HG02852 (cell line): ENCODE measurements around the gene ZNF182.
"Not testable (repeated sequence)": the region's sequence is repeated elsewhere in the genome, so short reads cannot be mapped to it uniquely, and the experiment has no call there.

Experiments
- ATAC-seq: cut with Tn5 transposase; IDR thresholded peaks from one replicate; pipeline ENCODE4 v1.9.1; 2021; ENCODE audit warnings: mild to moderate bottlenecking, moderate library complexity; ENCODE audit not compliant: unreplicated experiment

ZNF182 gene

DNA sequence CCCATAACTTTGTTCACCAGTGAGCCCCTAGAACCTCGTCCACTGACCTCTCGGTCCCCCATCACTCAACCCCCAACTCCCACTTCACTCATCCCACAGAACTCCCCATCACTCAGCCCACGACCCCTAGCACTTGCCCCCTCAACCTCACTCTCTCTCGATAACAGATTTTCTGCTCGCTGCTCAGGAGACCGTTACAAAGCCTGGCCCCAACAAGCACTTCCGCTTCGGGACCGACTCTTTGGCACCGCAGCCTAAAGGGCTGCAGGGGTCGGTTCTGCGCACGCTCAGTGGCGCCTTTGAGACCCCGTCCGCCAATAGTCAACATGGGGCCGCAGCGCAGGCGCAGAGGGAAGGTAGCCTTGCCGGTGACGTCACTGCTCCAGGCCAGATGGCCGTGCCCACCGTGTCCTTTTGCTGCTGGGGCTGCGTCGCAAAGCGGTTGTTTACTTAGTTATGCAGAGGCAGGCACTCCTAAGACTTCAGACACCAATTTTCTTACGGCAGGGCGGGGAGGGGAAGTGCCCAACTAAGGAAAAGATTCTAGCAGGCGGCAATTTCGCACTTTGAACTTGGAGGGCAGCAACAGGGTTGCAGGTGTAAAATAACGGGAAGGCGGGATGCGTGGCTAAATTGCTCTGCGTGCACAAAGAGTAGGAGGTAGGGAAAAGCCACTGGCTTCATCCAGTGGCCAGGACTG lies at the start of gene ZNF182:
Gene ZNF182, minus strand, starts transcription at position 232 of the 700 bp plus-strand sequence. CDS start 1,380 bp downstream, outside the sequence.
- ATAC-seq, result peak; percentile 95

DNA sequence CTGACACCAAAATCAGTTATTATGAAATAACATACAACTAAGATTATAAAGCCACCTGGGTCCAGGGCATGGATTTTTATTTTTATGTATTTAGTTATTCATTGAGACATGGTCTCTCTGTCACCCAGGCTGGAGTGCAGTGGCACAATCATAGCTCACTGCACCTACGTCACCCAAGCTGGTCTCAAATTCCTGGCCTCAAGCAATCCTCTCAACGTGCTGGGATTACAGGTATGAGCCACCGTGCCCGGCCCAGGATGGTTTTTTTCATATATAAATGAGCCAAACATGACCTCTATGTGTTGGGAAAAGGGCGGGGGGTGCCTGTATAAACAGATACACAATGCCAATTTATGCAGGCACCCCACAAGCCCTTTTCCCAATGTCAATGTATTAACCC lies 43.1 kb upstream of the ZNF182 start:
- ATAC-seq, result no peak

DNA sequence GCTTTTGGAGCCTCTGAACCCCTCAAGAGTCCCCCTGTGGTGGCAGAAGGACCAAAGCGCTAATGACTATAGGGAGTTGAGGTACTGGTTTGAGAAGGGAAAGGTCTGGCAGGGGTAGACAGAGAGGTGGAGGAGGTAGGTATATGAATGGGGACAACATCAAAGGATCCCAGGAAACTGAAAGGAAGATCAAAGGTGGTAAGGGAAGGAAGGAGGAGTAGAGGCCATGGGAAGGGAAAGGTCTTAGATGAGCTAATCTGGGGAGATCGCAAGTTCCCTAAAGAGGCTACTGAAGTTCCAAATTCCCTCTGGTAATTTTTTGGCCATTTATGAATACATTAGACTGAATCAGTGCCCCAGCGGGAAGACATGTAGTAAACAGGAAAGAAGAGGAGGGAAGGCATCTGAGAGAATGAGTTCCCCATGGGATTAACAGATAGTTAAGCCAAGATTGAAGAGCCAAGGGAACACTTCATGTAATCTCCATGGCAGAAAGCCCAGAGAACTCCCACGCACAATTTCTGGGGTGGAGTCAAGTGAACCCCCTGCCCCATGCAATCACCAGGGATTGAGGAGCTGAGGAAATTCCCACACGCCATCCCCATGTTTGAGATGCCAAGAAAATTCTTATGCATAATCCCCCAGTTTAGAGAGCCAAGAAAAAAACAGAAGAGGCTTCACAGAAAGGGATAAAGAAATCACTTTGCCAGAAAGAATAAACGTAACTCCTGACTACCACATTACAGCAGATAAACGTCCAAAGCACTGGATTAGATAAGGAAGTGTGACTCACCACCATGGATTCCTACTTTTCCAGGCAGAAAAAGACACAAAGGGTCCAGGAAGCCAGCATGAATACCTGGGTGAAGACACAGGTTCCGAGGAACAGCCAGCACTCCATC lies 41.9 kb upstream of the ZNF182 start:
- ATAC-seq, result no peak

DNA sequence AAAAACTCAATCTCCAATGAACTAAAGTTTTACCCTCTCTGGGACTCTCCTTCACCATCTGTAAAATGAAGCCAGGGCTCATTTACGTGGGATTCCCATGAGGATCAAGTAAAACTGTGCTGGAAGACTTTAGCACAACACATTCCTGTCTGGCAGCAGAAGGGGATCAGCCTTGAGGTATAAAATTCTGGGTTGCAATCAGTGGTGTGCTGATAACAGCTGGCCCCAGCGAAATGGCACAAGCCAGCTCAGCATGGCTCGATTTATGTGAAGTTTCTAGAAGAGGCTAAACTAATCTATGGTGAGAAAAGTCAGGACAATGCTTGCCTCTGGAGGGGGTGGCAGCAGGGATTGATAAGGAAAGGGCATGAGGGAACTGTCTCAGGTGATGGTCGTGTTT lies 39.3 kb upstream of the ZNF182 start:
- ATAC-seq, result no peak

DNA sequence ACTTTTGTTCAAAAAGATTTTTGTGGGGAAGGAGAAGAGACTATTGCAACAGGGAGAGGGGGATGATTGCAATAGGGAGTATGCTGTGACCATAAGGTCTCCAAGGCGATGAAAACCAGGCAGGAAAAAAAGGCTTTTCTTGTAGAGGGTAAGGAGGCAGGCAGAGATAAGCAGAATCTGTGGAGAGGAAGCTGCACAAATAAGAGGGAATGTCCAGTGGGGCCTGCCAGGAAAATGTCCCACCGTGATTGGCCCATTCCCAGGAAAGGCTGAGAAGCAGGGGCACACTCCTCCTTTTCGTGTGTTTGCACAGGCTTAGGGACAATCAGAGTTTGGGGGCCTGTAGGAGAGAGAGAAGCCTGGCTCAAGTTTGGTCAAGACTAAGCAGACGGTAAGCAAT lies 32.1 kb upstream of the ZNF182 start:
- no peak for ATAC-seq

DNA sequence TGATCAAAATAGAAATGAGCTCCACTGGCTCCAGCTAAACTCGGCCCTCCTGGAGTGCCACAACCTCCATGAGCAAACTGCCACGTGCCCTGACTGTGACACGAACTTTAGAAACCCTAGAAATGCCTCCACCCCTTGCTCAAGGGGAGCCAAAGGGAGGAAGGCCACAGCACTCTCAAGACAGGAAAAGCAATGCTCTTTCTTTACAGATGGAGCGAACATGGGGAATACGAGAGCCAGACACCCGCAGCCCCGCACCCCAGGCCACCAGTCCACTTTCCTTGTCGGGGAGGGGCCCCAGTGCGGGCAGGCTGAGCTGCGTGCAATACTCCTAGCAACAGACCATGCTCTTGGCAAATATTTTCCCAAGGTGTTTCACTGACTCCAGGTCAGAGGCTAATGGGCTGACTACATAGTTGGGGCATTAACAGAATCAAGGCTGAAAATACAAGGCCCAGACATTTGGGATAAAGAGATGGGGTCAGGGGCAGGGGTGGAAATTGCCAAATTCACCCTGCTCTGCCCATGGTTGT lies 26.9 kb upstream of the ZNF182 start:
- not testable (repeated sequence) for ATAC-seq

DNA sequence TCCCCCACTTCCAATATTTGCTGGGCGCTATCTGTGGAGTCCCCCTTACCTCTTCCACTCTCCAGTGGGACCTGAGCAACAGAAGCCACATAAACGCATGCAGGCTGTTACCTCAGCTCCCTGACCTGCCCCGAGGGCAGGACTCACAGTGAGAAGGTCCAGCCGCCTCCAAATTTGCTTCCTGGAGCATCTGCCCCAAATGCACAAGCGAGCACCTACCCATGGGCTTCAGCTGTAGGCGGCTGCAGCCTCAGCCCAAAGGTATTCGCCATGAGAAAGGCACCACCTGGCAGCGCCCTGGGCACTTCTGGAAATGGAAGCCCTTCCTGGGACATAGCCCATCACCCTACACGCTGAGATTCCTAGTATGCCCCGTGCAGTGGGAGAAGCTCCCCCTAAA lies 26.4 kb upstream of the ZNF182 start:
- no peak for ATAC-seq

DNA sequence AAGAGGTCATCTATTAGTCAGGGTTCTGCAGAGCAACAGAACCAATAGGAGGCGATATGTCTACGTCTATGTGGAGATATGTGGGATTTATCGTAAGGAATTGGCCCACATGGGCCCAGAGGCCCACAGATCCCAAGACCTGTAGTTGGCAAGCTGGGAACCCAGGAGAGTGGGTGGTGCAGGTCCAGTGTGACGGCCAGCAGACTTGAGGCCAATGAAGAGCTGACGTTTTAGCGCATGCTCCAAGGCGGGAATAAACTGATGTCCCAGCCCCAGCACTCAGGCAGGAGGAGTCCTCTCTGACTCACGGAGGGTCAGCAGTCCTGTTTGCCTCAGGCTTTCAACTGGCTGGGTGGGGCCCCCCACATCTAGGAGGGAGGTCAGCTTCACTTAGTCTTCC lies 24.3 kb upstream of the ZNF182 start:
- ATAC-seq, result no peak

DNA sequence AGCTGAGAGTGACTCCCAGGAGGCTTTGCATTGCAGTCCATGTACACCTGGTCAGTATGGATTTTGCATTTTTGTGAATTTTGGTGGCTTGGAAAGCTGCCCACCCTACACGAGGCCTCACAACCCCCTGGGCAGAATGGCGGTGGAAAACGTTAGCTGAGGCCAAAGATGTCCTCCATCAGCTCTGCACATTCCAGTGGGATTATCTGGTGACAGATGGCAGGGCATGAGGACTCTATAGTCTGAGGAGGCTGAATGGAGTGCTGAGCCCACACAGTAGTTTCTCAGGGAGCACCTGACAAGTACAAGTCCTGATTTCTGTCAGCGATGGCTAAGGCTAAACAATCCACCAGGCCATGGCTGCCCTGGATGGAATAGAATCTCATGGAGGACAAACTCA lies 23.8 kb upstream of the ZNF182 start:
- not testable (repeated sequence) for ATAC-seq

DNA sequence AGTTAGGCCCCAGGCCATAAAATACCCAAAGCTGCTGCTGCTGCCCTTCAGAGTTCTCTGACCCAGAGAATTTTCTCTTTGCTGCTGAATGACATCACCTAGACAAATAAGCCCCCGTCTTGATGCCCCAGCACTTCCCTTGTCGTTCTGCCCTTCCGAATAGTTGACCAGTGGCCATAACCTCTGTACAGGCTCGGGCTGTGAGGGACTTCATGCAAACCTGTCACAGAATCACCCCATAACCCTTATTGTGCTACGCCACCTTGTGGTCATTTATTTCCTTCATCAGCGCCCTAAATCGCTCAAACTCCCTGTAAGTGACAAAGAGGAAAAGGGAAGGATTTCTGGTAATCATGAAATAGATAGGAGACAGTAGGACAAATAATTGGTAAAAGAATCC lies 21.8 kb upstream of the ZNF182 start:
- ATAC-seq, result no peak

DNA sequence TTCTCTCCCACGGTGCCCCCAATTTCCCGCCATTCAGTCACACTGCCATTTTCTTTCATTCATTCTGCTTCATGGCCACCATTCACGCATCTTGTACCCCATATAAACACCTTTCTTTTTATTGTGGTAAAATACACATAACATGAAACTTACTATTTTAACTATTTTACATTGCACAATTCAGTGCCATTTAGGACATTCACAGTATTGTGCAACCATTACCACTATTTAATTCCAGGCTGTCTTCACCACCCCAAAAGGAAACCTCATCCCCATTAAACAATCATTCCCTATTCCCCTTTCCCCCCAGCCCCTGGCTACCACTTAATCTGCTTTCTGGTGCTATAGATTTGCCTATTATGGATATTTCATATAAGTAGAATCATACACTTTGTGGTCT lies 18.9 kb upstream of the ZNF182 start:
- ATAC-seq, result no peak

DNA sequence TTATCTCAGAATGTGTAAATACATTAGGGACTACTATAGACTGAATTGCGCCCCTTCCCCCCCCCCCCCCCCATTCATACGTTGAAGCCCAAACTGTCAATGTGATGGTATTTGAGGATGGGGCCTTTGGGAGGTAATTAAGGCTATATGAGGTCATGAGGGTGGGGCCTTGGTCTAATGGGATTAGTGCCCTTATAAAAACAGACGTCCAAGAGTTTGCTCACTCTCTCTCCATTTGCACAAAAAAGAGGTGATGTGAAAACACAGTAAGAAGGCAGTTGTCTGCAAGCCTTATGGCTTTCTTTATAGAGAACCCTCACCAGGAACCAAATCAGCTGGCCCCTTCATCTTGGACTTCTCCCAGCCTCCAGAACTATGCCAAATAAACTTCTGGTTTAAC lies 18.3 kb upstream of the ZNF182 start:
- ATAC-seq, result no peak

DNA sequence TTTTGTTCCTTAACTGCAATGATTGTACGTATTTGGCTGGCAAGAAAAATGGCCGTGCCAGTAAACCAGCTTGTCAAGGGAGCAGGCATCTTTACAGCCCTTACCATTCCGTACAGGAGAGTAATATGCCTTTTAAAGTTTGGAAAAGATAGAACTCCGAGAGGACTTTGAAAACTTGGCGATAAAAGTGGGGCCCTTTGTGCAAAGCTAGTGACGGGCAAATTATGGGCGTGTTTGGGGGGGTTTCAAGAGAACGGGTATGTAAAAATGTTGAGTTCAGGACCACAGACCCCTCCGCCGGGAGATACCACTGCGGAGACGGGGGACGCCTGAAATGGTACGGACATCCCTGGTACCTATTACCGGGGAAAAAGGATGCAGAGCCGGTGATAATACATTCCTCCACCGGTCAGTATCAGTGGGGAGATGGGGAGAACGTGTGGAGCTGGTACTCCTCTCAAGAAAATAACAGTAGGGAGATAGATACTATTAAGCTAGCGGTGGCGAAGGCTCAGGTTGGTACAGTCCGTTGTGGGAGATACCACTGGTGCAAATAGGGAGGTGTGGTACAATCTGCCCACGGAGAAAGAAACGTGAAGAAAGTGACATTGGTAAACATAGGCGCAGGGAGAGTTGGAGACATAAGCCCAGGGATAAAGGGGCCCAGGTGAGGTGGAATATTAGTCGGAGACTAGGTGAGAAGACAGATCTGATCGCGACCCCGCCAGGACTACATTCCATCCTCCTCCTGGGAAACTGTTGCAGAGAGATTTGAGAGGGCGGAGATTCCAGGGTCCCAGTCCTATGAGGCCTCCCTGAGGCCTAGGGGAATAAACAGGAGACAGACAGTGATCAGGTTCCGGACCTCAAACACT lies 17.5 kb upstream of the ZNF182 start:
- peak; percentile 56 for ATAC-seq

DNA sequence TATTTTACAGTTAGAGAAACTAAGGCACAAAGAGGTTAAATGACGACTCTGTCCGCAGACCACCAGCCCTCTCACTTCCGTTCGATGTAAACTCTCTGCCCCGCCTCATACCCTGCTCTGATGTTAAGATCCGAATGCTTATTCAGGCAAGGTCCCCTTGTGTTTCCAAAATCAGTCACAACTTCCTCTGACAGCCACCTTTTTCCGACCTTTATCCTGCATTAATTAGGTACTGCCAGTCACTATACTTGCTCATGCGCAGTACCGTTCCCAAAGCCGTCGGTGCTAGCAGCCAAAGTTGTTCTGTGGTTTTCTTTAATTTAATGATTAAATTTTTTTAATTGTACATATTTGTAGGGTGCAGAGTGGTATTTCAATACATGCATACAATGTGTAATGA lies 16.7 kb upstream of the ZNF182 start:
- ATAC-seq, result not testable (repeated sequence)

DNA sequence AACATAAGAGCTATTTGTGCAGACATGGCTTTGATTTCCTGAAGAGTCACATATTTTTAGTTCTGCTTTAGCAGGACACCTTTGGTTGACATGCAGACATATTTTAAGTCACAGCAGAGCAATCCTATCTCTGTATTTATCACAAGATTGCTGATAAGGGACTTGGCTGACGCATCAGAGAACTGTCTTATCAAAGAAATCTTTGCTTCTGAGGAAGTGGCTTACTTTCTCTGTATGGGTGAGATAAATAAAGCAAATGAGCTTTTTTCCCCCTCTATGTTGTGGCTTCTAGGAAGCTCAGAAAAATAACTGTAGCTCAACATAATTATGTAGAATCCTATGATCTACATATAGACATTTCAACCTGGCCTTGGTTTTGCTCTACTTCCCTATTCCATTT lies 16.1 kb upstream of the ZNF182 start:
- ATAC-seq, result not testable (repeated sequence)

DNA sequence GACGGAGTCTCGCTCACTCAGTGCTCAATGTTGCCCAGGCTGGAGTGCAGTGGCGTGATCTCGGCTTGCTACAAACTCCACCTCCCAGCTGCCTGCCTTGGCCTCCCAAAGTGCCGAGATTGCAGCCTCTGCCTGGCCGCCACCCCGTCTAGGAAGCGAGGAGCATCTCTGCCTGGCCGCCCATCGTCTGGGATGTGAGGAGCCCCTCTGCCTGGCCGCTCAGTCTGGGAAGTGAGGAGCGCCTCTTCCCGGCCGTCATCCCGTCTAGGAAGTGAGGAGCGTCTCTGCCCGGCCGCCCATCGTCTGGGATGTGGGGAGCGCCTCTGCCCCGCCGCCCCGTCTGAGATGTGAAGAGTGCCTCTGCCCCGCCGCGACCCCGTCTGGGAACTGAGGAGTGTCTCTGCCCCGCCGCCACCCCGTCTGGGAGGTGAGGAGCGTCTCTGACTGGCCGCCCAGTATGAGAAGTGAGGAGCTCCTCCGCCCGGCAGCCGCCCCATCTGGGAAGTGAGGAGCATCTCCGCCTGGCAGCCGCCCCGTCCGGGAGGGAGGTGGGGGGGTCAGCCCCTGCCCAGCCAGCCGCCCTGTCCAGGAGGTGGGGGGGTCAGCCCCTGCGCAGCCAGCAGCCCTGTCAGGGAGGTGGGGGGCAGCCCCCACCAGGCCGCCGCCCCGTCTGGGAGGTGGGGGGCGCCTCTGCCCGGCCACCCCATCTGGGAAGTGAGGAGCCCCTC lies 13.0 kb upstream of the ZNF182 start:
- ATAC-seq, result not testable (repeated sequence)

DNA sequence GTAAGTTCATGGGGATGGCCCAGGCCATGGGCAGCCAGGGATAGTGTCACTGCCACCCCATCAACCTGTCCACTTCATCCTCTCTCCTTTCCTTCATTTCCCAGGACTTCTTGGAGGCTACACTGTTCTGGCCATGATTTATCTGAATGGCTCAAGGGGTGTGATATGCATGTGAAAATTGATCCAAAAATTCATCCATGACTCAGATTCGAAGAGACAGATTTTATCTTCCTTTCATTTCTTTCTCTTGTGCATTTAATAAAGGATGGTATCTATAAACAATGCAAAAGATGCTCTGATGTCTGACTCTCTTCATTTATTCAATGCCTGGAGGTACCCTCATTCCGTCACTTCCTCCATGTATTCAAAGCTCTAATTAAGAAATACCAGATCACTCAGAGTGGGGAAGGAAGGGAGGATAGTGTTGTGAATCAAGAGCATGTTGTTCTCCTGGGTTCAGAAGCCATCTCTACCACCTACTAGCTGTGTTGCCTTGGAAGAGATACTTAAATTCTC lies 5.7 kb upstream of the ZNF182 start:
- not testable (repeated sequence) for ATAC-seq

DNA sequence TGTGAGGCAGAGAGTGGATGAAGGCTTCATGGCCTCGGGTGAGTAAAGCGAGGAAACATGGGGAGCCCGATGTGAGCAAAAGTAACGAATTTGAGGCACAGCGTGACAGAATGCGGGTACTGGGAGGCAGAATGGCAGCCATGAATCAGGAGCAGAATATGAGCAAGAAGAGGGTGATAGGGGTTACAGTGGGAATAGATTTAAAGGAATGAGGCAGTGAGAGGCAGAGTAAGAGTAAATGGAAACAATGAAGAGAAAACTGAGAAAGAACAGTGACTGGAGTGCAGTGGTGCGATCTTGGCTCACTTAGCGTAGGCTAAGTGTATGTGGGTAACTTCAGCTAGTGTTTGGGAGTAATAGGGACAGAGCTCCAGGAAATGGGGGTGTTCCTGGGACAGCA lies 2.9 kb upstream of the ZNF182 start, which contains the start of gene SPACA5:
Gene SPACA5, plus strand, starts transcription at position 301 of the 400 bp plus-strand sequence. CDS start 815 bp downstream, outside the sequence.
- ATAC-seq, result not testable (repeated sequence)

DNA sequence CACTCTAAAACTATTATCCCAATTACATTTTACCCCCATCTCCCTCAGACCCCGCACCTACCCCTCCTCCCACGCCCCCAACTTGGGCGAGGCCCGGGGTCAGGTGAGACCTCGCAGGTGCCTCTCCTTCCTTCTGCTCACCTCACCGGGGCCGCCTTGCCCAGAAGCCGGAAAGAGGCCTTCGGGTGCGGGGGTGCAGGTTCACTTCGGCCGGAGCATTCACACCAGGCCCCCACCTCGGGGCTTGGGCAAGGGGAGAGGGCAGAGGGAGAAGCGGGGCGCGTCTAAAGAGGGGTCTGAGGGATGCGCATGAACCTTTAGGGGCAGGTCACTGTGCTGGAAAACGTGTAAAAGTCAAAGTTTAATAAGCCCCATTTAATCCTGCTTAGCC lies 427 bp downstream of the ZNF182 start:
- no peak for ATAC-seq

DNA sequence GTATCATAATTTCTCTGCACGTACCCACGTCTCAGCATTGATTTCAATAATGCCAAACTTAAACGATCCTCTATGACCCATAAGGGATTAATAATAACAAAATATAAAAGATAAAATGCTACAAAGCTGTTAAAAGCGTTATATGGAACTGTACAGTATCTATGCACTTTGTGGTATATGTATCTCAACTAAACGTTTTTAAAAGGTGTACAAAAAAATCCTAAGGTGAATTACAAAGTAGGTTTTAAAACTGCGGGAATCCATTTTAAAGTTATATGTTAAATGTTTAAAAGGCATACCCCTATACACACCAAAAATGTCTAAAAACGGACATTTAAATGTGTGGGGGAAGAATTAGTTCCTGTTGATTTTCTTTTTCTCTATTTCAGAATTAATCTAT lies 860 bp downstream of the ZNF182 start:
- no peak for ATAC-seq
